ENCODE measurements around the gene KLHL22.

DNA sequence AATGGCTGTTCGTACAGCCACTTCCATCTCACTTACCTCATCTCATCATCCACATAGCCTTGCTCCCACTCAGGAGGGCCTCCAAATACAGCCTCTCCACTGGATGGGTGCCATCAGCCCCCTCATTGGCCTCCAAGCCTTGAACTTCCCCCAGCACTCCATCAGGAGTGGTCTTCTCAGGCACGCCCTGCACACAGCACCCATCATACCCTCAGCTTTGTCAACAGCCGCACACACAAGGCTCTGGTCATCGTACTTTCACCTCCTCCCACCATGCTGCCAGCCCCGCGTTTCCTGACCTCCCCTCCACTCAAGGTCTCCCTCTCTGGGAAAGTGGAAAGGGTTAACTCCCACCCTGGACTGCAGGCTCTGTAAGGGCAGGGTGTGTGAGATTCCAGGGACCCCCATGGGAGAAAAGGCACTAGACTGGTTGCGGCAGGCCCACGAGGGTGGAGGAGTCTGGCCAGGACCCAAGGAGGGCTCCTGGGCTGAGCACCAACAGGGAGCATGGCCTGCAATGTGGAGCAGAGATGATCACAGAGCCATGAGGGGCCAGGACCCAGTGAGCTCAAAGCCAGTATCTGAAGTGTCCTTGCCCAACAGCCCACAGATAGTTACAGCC is 37.0 kb downstream of the KLHL22 start:
- TF ChIP-seq, protein P1, sequence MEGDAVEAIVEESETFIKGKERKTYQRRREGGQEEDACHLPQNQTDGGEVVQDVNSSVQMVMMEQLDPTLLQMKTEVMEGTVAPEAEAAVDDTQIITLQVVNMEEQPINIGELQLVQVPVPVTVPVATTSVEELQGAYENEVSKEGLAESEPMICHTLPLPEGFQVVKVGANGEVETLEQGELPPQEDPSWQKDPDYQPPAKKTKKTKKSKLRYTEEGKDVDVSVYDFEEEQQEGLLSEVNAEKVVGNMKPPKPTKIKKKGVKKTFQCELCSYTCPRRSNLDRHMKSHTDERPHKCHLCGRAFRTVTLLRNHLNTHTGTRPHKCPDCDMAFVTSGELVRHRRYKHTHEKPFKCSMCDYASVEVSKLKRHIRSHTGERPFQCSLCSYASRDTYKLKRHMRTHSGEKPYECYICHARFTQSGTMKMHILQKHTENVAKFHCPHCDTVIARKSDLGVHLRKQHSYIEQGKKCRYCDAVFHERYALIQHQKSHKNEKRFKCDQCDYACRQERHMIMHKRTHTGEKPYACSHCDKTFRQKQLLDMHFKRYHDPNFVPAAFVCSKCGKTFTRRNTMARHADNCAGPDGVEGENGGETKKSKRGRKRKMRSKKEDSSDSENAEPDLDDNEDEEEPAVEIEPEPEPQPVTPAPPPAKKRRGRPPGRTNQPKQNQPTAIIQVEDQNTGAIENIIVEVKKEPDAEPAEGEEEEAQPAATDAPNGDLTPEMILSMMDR (IDR thresholded peaks at IDR 0.05): no peak
- TF ChIP-seq POLR2A (IDR thresholded peaks at IDR 0.05): no peak
